Kidney epithelial cell (primary cell): Measurements from ENCODE around the gene SLC35E1. TPM values are rescaled to one million over a fixed set of nuclear protein-coding genes. Genes with fewer than 3 reads are reported as not detected.

Experiments used
- DNase-seq: peaks from one replicate; pipeline ENCODE4 v3.0.0-alpha.2; 2010; ENCODE audit warnings: low read depth
- H3K27me3 ChIP-seq: 2 replicates; pipeline ENCODE4 v1.6.0; 2011; ENCODE audit warnings: low read length; ENCODE audit not compliant: control insufficient read depth, insufficient read depth
- H3K36me3 ChIP-seq: 2 replicates; pipeline ENCODE4 v1.5.1; 2011; ENCODE audit warnings: low read length; ENCODE audit not compliant: control insufficient read depth, insufficient read depth
- H3K4me3 ChIP-seq: 2 replicates; pipeline ENCODE4 v1.5.1; 2011; ENCODE audit warnings: low read depth, mild to moderate bottlenecking, control low read depth, low read length
- total RNA-seq: library from RNA; depleted of rRNA; stranded (reverse); fragments of >200 nt; gene quantifications from 2 replicates; pipeline ENCODE4 v1.2.3, GENCODE V29; 2015
- TF ChIP-seq, protein P1 (sequence below): IDR thresholded peaks from 2 replicates; pipeline ENCODE4 v1.5.1; 2011; ENCODE audit warnings: mild to moderate bottlenecking, moderate library complexity, low read length, control low read depth, inconsistent platforms; ENCODE audit not compliant: insufficient read depth, poor library complexity, severe bottlenecking

Gene SLC35E1
- total RNA-seq, 1 donor from 2014 or later = 60.9 TPM

DNA sequence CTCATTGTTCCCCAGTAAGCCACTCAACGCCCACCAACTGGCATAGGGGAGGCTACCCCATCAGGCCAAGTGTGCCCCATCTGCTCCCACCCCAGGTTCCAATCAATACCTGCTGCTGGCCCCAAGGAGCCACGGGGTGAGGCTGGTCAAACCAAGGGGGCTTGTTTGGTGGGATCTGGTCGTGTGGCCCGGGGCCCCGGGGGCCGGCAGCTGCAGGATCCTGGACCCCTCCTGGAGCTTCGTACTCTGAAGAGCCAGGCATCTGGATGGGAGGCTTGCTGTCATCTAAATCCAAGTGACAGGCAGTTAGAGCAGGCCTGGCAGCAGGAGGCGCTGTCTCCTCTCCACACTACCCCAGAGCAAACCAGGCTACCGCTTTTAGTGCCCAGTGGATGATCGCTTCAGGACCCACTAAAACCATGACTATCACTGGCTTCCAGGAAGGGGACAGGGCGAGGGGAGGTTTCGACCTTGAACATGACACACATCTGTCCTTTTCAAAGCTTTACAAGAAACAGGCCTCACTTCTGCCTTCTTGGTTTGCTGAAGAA is 44.2 kb downstream of the SLC35E1 start:
- H3K4me3 ChIP-seq = no peak overlapping the region
- DNase-seq = no peak
- TF ChIP-seq, protein P1, sequence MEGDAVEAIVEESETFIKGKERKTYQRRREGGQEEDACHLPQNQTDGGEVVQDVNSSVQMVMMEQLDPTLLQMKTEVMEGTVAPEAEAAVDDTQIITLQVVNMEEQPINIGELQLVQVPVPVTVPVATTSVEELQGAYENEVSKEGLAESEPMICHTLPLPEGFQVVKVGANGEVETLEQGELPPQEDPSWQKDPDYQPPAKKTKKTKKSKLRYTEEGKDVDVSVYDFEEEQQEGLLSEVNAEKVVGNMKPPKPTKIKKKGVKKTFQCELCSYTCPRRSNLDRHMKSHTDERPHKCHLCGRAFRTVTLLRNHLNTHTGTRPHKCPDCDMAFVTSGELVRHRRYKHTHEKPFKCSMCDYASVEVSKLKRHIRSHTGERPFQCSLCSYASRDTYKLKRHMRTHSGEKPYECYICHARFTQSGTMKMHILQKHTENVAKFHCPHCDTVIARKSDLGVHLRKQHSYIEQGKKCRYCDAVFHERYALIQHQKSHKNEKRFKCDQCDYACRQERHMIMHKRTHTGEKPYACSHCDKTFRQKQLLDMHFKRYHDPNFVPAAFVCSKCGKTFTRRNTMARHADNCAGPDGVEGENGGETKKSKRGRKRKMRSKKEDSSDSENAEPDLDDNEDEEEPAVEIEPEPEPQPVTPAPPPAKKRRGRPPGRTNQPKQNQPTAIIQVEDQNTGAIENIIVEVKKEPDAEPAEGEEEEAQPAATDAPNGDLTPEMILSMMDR = peak; percentile 26
- peaks cover 6% of the 10 kb centered on the region for H3K36me3 ChIP-seq
- no peaks in the 10 kb centered on the region for H3K27me3 ChIP-seq

DNA sequence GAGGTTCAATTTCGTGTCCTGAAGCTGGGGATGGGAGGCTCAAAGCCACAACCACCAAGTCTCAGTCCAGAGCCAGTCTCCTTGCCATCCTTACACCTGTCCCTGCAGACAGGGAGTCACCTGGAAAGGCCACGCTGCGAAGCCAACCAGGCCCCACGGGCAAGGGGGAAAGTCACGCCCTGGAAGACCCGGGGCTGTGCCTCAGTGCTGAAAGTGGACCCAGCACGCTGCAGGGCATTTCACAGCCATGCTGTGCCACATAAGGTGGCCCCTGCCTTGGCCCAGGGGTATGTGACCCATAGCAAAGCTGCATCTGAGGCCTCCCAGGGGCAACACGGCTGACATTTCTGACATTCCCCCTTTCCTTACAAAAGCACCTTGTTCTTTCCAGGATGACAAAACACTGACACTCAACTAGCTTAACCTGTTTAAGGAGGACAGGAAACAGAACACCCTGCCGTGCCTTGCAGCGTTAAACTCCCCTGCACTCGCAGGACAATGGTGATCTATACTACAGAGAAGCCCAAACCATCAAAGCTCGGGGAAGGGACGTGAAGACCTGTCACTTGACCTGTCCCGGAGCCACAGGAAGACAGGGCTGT is 44.8 kb downstream of the SLC35E1 start:
- DNase-seq = no peak
- H3K36me3 ChIP-seq = peaks cover 6% of the 10 kb centered on the region
- H3K27me3 ChIP-seq = no peaks in the 10 kb centered on the region
- TF ChIP-seq, protein P1 = no peak
- H3K4me3 ChIP-seq = no peak overlapping the region

DNA sequence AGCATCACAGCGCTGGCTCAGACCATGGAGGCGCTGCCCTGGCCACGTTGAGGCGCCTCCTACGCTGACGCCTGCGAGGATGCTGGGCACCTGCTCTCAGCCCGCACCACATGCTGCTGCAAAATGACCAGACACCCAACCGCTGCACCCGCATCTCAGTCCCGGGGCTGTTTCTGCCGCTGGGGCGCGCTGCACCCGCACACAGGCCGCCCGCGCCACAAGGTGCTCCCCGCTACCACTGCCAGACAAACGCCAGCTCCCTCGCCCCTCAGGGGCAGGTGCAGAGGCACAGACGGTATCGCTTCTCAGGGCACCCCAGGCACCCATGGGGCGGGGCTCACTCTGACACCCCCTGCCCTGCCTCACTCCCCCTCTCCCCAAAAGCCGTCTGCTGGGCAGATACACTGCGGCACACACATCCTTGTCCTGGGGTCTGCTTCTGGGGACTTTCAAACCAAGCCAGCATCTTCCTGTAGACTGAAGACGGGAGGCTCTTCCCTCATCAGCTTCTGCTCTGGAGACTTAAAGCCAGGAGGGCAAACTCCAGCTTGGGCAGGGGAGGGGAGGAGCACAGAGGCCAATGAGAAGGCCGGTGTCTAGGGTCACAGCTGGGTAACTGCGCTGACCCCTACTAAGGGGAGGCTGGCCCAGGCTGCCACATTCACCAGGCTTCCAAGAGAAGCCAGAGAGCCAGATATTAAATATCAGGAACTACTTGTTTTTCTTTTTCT is 46.3 kb downstream of the SLC35E1 start:
- TF ChIP-seq, protein P1 = no peak
- no peak for DNase-seq
- H3K4me3 ChIP-seq = no peak overlapping the region
- H3K36me3 ChIP-seq = peaks cover 6% of the 10 kb centered on the region
- no peaks in the 10 kb centered on the region for H3K27me3 ChIP-seq

DNA sequence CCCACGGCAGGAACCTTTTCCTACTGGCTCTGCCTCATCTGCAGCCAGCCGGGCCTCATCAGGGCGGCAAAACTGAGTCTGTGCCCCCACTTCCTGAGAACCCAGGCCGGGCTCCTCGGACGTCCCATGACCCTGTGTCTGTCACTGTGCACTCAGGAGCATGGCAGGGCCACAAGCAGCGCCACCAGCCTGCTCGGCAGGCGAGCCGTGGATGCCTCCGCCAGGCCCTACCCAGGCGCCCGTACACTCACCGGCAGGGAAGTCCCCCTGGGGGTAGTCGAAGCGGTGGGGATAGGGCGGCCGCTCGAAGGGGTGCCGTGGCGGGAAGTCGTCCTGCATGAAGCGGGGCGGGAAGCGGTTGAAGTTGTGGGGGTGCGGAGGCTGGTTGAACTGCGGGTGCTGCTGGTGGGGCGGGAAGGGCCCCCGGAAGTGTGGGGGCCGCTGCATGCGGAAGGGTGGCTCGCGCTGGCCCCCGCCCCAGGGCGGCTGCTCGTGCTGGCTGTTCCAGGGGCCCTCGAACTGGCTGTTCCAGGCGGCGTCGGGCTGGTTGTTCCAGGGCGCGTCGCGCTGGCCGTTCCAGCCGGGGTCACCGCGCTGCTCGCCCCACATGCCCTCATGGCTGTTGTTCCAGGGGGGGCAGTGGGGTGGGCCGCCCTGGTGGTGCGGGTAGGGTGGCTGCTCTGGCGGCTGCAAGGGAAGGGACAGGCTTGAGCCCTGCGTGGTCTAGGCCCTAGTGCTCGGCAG is 47.1 kb downstream of the SLC35E1 start:
- DNase-seq = no peak
- TF ChIP-seq, protein P1 = no peak
- peaks cover 6% of the 10 kb centered on the region for H3K36me3 ChIP-seq
- H3K4me3 ChIP-seq = no peak overlapping the region
- no peaks in the 10 kb centered on the region for H3K27me3 ChIP-seq

DNA sequence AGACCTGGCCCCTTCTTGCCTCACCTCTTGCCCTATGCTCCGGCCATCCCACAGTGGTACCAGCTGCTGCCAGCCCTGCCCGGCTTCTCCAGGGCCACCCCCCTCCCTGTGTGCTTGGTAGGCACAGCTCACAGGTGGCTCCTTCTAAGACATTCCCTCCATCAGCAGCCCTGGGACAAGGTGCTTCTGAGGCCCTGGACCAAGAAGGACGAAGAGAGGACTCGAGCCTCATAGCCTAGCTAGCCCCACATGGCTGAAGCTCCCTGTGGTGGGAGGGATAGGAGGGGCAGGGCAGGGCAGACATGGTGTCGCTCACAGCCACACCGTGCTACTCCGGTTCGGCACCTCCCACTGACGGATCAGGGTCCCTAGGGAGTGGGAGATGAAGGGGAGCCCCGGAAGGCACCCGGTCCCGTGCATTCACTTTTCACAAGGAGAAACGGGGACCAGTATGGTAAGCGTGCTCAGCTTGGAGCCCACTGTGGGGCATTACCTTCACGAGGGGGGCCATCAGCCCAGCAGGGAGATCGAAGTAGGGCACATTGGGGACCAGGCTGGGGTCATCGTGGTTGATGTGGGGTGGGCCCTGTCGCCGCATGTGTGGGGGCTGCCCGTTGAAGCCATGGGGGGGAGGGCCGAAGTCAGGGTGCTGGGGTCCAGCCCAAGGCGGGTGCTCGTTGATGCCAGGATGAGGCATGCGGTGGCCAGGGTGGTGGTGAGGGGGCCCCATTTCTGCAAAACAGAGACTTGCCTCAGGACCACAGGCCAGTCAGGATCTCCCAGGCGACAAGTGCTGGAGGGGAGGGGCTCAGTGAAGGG is 49.4 kb downstream of the SLC35E1 start:
- Histone ChIP-seq H3K36me3 (peaks cover 5% of the 10 kb centered on the region), H3K27me3 (no peaks in the 10 kb centered on the region), H3K4me3 (no peak overlapping the region)
- no peak for DNase-seq
- TF ChIP-seq, protein P1 = no peak
